GM18873 (cell line): ENCODE data around the gene CREG2.

Experiments used
- ATAC-seq: cut with Tn5 transposase; IDR thresholded peaks from one replicate; pipeline ENCODE4 v1.9.1; 2021; ENCODE audit warnings: mild to moderate bottlenecking, moderate library complexity, moderate number of reproducible peaks; ENCODE audit not compliant: unreplicated experiment, low FRiP score

CREG2 gene

GRCh38 chr2:101387151-101387834 lies at the start of gene CREG2:
TSS of gene CREG2 (minus strand) at chr2:101387503. CDS start at chr2:101387457, 46 bp downstream.
- ATAC-seq: no peak

- ATAC-seq: no peak
These were observed 47.9 kb upstream of the CREG2 start for GRCh38 chr2:101435001-101435862.

GRCh38 chr2:101433465-101433864 lies 46.2 kb upstream of the CREG2 start:
- no peak for ATAC-seq

GRCh38 chr2:101432411-101433181 lies 45.3 kb upstream of the CREG2 start:
- no peak for ATAC-seq

GRCh38 chr2:101431486-101431885 lies 44.2 kb upstream of the CREG2 start:
- no peak for ATAC-seq

GRCh38 chr2:101430156-101430555 lies 42.9 kb upstream of the CREG2 start:
- ATAC-seq: no peak

- ATAC-seq: no peak
These were observed 42.1 kb upstream of the CREG2 start for GRCh38 chr2:101429453-101429852.

- no peak for ATAC-seq
These were observed 41.3 kb upstream of the CREG2 start for GRCh38 chr2:101428422-101429176.

- ATAC-seq: no peak
These were observed 40.4 kb upstream of the CREG2 start for GRCh38 chr2:101427743-101428142.

- no peak for ATAC-seq
These were observed 39.9 kb upstream of the CREG2 start for GRCh38 chr2:101427240-101427639.

GRCh38 chr2:101426822-101427221 lies 39.5 kb upstream of the CREG2 start:
- no peak for ATAC-seq

- no peak for ATAC-seq
These were observed 33.3 kb upstream of the CREG2 start for GRCh38 chr2:101420623-101421022.

- ATAC-seq: no peak
These were observed 31.9 kb upstream of the CREG2 start for GRCh38 chr2:101419096-101419663.

GRCh38 chr2:101418460-101419095 lies 31.3 kb upstream of the CREG2 start:
- no peak for ATAC-seq

GRCh38 chr2:101416609-101417008 lies 29.3 kb upstream of the CREG2 start:
- ATAC-seq: no peak

- ATAC-seq: no peak
These were observed 28.6 kb upstream of the CREG2 start for GRCh38 chr2:101415884-101416283.

GRCh38 chr2:101415220-101415619 lies 27.9 kb upstream of the CREG2 start:
- ATAC-seq: no peak

- ATAC-seq: no peak
These were observed 24.9 kb upstream of the CREG2 start for GRCh38 chr2:101412092-101412694.

GRCh38 chr2:101410746-101411145 lies 23.4 kb upstream of the CREG2 start:
- no peak for ATAC-seq
